BJ (cell line): ENCODE results near the gene ACBD4. TPM values are rescaled to one million over a fixed set of nuclear protein-coding genes. Genes with fewer than 3 reads are reported as not detected.

Experiments used
- CTCF ChIA-PET: fragments of 350-600 bp; formaldehyde crosslinking; extraction: SDS; loops from one replicate; lab custom pipeline; 2021; ENCODE audit warnings: antibody characterized with exemption, inconsistent platforms; lab: Yijun Ruan, JAX
- POLR2A ChIA-PET: fragments of 300-600 bp; sonication (Branson Sonifier 250); formaldehyde crosslinking; extraction: SDS; loops from one replicate; lab custom pipeline; 2021; ENCODE audit warnings: antibody characterized with exemption; lab: Charles Lee
- DNase-seq: peaks from one replicate; pipeline ENCODE4 v3.0.0-alpha.2; 2011; ENCODE audit warnings: low read depth
- H3K27me3 ChIP-seq: 2 replicates; pipeline ENCODE4 v1.6.0; 2011; ENCODE audit warnings: low read length; ENCODE audit not compliant: control insufficient read depth, insufficient read depth
- H3K36me3 ChIP-seq: 2 replicates; pipeline ENCODE4 v1.5.1; 2011; ENCODE audit warnings: low read length; ENCODE audit not compliant: control insufficient read depth, insufficient read depth
- H3K4me3 ChIP-seq: 2 replicates; pipeline ENCODE4 v1.5.1; 2011; ENCODE audit warnings: low read depth, mild to moderate bottlenecking, control low read depth, low read length
- CTCF ChIP-seq: IDR thresholded peaks from 2 replicates; pipeline ENCODE4 v1.5.1; 2011; ENCODE audit warnings: low read depth, mild to moderate bottlenecking, control low read depth, inconsistent platforms, low read length, moderate library complexity; ENCODE audit not compliant: insufficient read depth
- polyA plus RNA-seq: library from polyadenylated mRNA; depleted of rRNA; stranded (reverse); fragments of >200 nt; gene quantifications from 2 replicates; pipeline ENCODE4 v1.2.3, GENCODE V29; 2011

ACBD4 gene
- polyA plus RNA-seq, 1 experiment = 7.3 TPM

GRCh38 chr17:45144199-45145034 is 8.9 kb downstream of the ACBD4 start:
- ChIA-PET POLR2A (interaction anchor here (0.5 to 1.8 kb wide), 5 partner anchors 8 to 369 kb away, joined by 3 to 7 read pairs (median 5); no protein-coding TSS in a partner anchor), CTCF (interaction anchor here (0.7 to 1.8 kb wide), 7 partner anchors 9 to 604 kb away, joined by 3 to 39 read pairs (median 3); partner anchors contain the start of gene ACBD4)
- Histone ChIP-seq H3K4me3 (peak overlapping the region; percentile 38), H3K36me3 (no peaks in the 10 kb centered on the region), H3K27me3 (no peaks in the 10 kb centered on the region)
- no peak for TF ChIP-seq CTCF
- no peak for DNase-seq

GRCh38 chr17:45145035-45145389 is 9.5 kb downstream of the ACBD4 start:
- CTCF ChIA-PET = interaction anchor here (0.7 to 1.8 kb wide), 2 partner anchors 10 to 605 kb away, joined by 3 to 39 read pairs (median 18); partner anchors contain the start of gene ACBD4
- POLR2A ChIA-PET = interaction anchor here (0.6 to 1.8 kb wide), 2 partner anchors 16 to 224 kb away, joined by 6 to 7 read pairs; no protein-coding TSS in a partner anchor
- H3K36me3 ChIP-seq = no peaks in the 10 kb centered on the region; the same call in 1 of the 2 replicates
- no peak for TF ChIP-seq CTCF
- H3K4me3 ChIP-seq = no peak overlapping the region
- H3K27me3 ChIP-seq = no peaks in the 10 kb centered on the region
- no peak for DNase-seq

GRCh38 chr17:45146166-45146565 is 10.7 kb downstream of the ACBD4 start:
- no peak for DNase-seq
- ChIA-PET CTCF (interaction anchor here (0.7 to 8.4 kb wide), 3 partner anchors 11 to 55 kb away, joined by 3 to 210 read pairs (median 18); partner anchors contain the start of gene ACBD4), POLR2A (no interaction called here)
- H3K4me3 ChIP-seq = no peak overlapping the region
- no peak for TF ChIP-seq CTCF
- no peaks in the 10 kb centered on the region for H3K27me3 ChIP-seq
- H3K36me3 ChIP-seq = no peaks in the 10 kb centered on the region; the same call in 1 of the 2 replicates

- Histone ChIP-seq H3K36me3 (no peaks in the 10 kb centered on the region; the same call in 1 of the 2 replicates), H3K27me3 (no peaks in the 10 kb centered on the region), H3K4me3 (no peak overlapping the region)
- ChIA-PET POLR2A (no interaction called here), CTCF (interaction anchor here (0.7 to 8.4 kb wide), 3 partner anchors 11 to 55 kb away, joined by 3 to 210 read pairs (median 18); partner anchors contain the start of gene ACBD4)
- DNase-seq = no peak
- TF ChIP-seq CTCF = no peak
Observed at GRCh38 chr17:45146592-45146889, 11.1 kb downstream of the ACBD4 start.
